OCI-LY1 (cell line): ENCODE measurements around the gene FNIP1.

ENCODE experiments used
- H2AFZ ChIP-seq: fragments of 200-600 bp; sonication (generic), shearing (Covaris generic); 2 replicates; pipeline ENCODE4 v1.6.0; 2014; ENCODE audit warnings: antibody characterized with exemption, mild to moderate bottlenecking, low read length
- H3F3A ChIP-seq: fragments of 200-600 bp; sonication (generic), shearing (Covaris generic); 2 replicates; pipeline ENCODE4 v1.6.0; 2014; ENCODE audit warnings: mild to moderate bottlenecking, antibody characterized with exemption, low read length, moderate library complexity; ENCODE audit not compliant: insufficient read depth
- H3K27ac ChIP-seq: fragments of 200-600 bp; sonication (generic); 2 replicates; pipeline ENCODE4 v1.5.1; 2014; ENCODE audit warnings: low read length, mixed run types, mild to moderate bottlenecking, low read depth; ENCODE audit not compliant: poor library complexity, severe bottlenecking
- H3K27me3 ChIP-seq: fragments of 200-600 bp; sonication (generic); 2 replicates; pipeline ENCODE4 v1.6.0; 2014; ENCODE audit warnings: antibody characterized with exemption, mild to moderate bottlenecking, low read length, moderate library complexity; ENCODE audit not compliant: insufficient read depth
- H3K36me3 ChIP-seq: fragments of 200-600 bp; sonication (generic); 2 replicates; pipeline ENCODE4 v1.6.1; 2014; ENCODE audit warnings: mild to moderate bottlenecking, antibody characterized with exemption, low read length, moderate library complexity, mixed read lengths; ENCODE audit not compliant: insufficient read depth
- H3K4me1 ChIP-seq: fragments of 200-600 bp; sonication (generic); 2 replicates; pipeline ENCODE4 v1.5.1; 2014; ENCODE audit warnings: mild to moderate bottlenecking, low read length, moderate library complexity; ENCODE audit not compliant: insufficient read depth, severe bottlenecking
- H3K4me2 ChIP-seq: fragments of 200-600 bp; sonication (generic), shearing (Covaris generic); 2 replicates; pipeline ENCODE4 v1.6.1; 2014; ENCODE audit warnings: low read length
- H3K4me3 ChIP-seq: fragments of 200-600 bp; sonication (generic); 2 replicates; pipeline ENCODE4 v1.5.1; 2014; ENCODE audit warnings: low read length, low read depth, mild to moderate bottlenecking, mixed read lengths; ENCODE audit not compliant: poor library complexity, severe bottlenecking
- H3K79me2 ChIP-seq: fragments of 200-600 bp; shearing (Covaris generic); 2 replicates; pipeline ENCODE4 v1.6.1; 2016; ENCODE audit warnings: mixed run types, low read length, mixed read lengths; ENCODE audit not compliant: insufficient read depth
- H3K9ac ChIP-seq: fragments of 200-600 bp; sonication (generic), shearing (Covaris generic); 2 replicates; pipeline ENCODE4 v1.6.1; 2014; ENCODE audit warnings: mild to moderate bottlenecking, low read length, mixed read lengths
- H3K9me2 ChIP-seq: fragments of 200-600 bp; sonication (generic), shearing (Covaris generic); 2 replicates; pipeline ENCODE4 v1.6.1; 2014; ENCODE audit warnings: low read depth, mild to moderate bottlenecking, low read length, mixed read lengths
- H3K9me3 ChIP-seq: fragments of 200-600 bp; shearing (Covaris generic); 2 replicates; pipeline ENCODE4 v1.6.1; 2014; ENCODE audit warnings: low read length, mixed read lengths
- H4K20me1 ChIP-seq: fragments of 200-600 bp; sonication (generic), shearing (Covaris generic); 2 replicates; pipeline ENCODE4 v1.6.0; 2016; ENCODE audit warnings: mild to moderate bottlenecking, low read length; ENCODE audit not compliant: insufficient read depth
- EZH2 ChIP-seq: fragments of 200-600 bp; sonication (generic), shearing (Covaris generic); IDR thresholded peaks from 2 replicates; pipeline ENCODE4 v1.8.0; 2017; ENCODE audit warnings: borderline replicate concordance, mixed run types, mild to moderate bottlenecking, antibody characterized with exemption, low read length, moderate library complexity, mixed read lengths
- TF ChIP-seq, protein P1 (sequence below): fragments of 200-600 bp; sonication (generic), shearing (Covaris generic); IDR thresholded peaks from 2 replicates; pipeline ENCODE4 v1.5.1; 2017; ENCODE audit warnings: mild to moderate bottlenecking, antibody characterized with exemption, low read length, moderate library complexity, mixed read lengths

FNIP1 gene

DNA sequence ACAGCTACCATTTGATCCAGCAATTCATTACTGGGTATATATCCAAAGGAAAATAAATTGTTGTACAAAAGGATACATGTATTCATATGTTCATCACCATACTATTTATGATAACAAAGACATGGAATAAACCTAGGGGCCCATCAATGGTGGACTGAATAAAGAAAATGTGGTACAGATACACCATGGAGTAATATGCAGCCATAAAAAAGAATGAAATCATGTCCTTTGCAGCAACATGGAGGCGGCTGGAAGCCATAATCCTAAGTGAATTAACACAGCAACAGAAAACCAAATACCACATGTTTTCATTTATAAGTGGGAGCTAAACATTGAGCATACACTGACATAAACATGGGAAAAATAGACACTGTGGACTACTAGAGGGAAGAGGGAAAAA, 37.1 kb downstream of the FNIP1 start:
- Histone ChIP-seq H2AFZ (no peak overlapping the region), H3K79me2 (peaks cover 75% of the 10 kb centered on the region), H3K4me2 (no peak overlapping the region), H3K27me3 (no peaks in the 10 kb centered on the region), H3K9me3 (peaks cover 3% of the 10 kb centered on the region; the same call in 1 of the 2 replicates), H3K9me2 (no peaks in the 10 kb centered on the region), H3K9ac (no peak overlapping the region), H3K36me3 (peaks cover 2% of the 10 kb centered on the region; the same call in 1 of the 2 replicates), H3K4me1 (peaks cover 9% of the 10 kb centered on the region), H3K27ac (no peak overlapping the region), H3K4me3 (no peak overlapping the region), H3F3A (no peaks in the 10 kb centered on the region), H4K20me1 (no peaks in the 10 kb centered on the region)
- TF ChIP-seq, protein P1, sequence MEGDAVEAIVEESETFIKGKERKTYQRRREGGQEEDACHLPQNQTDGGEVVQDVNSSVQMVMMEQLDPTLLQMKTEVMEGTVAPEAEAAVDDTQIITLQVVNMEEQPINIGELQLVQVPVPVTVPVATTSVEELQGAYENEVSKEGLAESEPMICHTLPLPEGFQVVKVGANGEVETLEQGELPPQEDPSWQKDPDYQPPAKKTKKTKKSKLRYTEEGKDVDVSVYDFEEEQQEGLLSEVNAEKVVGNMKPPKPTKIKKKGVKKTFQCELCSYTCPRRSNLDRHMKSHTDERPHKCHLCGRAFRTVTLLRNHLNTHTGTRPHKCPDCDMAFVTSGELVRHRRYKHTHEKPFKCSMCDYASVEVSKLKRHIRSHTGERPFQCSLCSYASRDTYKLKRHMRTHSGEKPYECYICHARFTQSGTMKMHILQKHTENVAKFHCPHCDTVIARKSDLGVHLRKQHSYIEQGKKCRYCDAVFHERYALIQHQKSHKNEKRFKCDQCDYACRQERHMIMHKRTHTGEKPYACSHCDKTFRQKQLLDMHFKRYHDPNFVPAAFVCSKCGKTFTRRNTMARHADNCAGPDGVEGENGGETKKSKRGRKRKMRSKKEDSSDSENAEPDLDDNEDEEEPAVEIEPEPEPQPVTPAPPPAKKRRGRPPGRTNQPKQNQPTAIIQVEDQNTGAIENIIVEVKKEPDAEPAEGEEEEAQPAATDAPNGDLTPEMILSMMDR = no peak
- no peak for TF ChIP-seq EZH2

DNA sequence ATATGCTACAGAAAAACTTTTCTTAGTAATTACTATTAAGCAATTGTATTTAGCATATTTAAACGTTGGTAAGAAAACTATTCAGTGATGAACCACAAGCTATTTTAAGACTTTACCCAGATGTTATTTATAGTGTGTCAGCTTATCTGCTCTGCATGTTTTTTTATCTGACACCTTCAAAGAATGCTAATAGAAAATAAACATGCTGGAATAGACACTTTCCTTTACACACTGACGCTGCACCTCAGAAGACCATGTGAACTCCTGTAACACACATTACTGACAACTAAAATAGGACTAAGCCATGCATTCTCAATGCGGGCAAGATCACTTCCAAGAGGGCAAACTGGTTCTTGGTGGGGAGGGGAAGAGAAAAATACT, 38.3 kb downstream of the FNIP1 start:
- Histone ChIP-seq H2AFZ (no peak overlapping the region), H4K20me1 (no peaks in the 10 kb centered on the region), H3K4me3 (no peak overlapping the region), H3K27ac (no peak overlapping the region), H3K9me3 (peaks cover 3% of the 10 kb centered on the region; the same call in 1 of the 2 replicates), H3K4me1 (peaks cover 9% of the 10 kb centered on the region), H3K79me2 (peaks cover 78% of the 10 kb centered on the region), H3F3A (no peaks in the 10 kb centered on the region), H3K9me2 (no peaks in the 10 kb centered on the region), H3K4me2 (no peak overlapping the region), H3K9ac (no peak overlapping the region), H3K27me3 (no peaks in the 10 kb centered on the region), H3K36me3 (no peaks in the 10 kb centered on the region)
- TF ChIP-seq, protein P1 = no peak
- no peak for TF ChIP-seq EZH2

- no peaks in the 10 kb centered on the region for H3F3A ChIP-seq
- no peaks in the 10 kb centered on the region for H3K27me3 ChIP-seq
- TF ChIP-seq, protein P1 = no peak
- no peak for TF ChIP-seq EZH2
- H3K4me3 ChIP-seq = no peak overlapping the region
- H3K9ac ChIP-seq = no peak overlapping the region
- peaks cover 9% of the 10 kb centered on the region for H3K4me1 ChIP-seq
- H3K27ac ChIP-seq = no peak overlapping the region
- H3K79me2 ChIP-seq = peaks cover 79% of the 10 kb centered on the region
- peaks cover 3% of the 10 kb centered on the region; the same call in 1 of the 2 replicates for H3K9me3 ChIP-seq
- no peaks in the 10 kb centered on the region for H3K36me3 ChIP-seq
- H4K20me1 ChIP-seq = no peaks in the 10 kb centered on the region
- H3K9me2 ChIP-seq = no peaks in the 10 kb centered on the region
- no peak overlapping the region for H3K4me2 ChIP-seq
- H2AFZ ChIP-seq = no peak overlapping the region
Observed at GRCh38 chr5:131757830-131758519, 38.8 kb downstream of the FNIP1 start.
